ENCODE measurements around the gene LCE1B.

LCE1B gene

GRCh38 chr1:152860129-152860528 is 48.4 kb downstream of the LCE1B start:
- no peak for DNase-seq (ENCODE audit: low read depth, low spot score)

- DNase-seq (ENCODE audit: low read depth, low spot score), result no peak
Measured at GRCh38 chr1:152861374-152861773, 49.6 kb downstream of the LCE1B start.

All from iPS DF 19.7 (cell line).